NCI-H2227 (cell line): ENCODE data around the gene NPY4R.
"Not testable (repeated sequence)": the region's sequence is repeated elsewhere in the genome, so short reads cannot be mapped to it uniquely, and the experiment has no call there.

Experiments used
- DNase-seq: peaks from one replicate; lab custom pipeline; 2025; ENCODE audit not compliant: unreplicated experiment; lab: John Stamatoyannopoulos, UW

Gene NPY4R

DNA sequence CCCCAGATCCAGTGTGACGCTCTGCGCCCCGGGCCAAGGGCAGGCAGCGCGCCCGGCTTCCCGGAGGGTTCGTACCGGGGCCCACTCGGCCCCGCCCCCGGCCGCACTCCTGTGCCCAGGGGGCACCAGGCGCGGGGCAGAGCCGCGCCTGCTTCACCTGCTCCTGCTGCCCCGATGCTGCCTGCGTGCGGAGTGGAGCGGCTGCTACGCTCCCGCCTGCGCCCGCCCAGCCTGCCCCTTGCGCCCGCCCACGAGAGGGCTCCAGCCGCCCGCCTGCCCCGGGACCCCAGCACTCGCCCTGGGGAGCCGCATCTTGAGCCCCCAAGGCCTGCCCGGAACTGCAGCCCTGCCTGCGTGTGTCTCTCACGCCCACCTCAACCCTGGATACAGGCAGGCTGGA is at the start of gene NPY4R:
NPY4R (minus strand) TSS at position 194 of the 400 bp plus-strand sequence. CDS start 3,323 bp downstream, outside the sequence.
- DNase-seq: not testable (repeated sequence)

- no peak for DNase-seq
Measured at GRCh38 chr10:46515366-46515765, 49.6 kb upstream of the NPY4R start.

DNA sequence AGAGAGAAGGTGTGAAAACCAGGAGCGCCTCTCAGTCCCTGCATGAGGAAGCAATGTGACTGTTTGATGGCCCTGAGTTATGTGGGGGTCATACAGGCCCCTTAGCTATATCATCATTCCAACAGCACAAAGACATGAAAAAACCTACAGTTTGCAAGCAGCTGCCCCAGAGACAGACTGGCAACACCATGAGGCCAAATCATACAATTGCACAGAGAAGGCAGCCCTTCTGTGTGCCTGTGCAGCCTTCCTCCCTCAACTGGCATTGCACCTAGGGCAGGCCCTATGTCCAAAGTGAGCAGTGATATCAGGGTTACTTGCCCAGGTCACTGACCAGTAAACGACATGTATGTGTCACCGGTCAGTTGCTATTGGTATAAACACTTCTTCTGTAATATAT is 49.1 kb upstream of the NPY4R start:
- no peak for DNase-seq

- DNase-seq: no peak
Measured at GRCh38 chr10:46514431-46514861, 48.7 kb upstream of the NPY4R start.

- not testable (repeated sequence) for DNase-seq
Measured at GRCh38 chr10:46513333-46513732, 47.6 kb upstream of the NPY4R start.

DNA sequence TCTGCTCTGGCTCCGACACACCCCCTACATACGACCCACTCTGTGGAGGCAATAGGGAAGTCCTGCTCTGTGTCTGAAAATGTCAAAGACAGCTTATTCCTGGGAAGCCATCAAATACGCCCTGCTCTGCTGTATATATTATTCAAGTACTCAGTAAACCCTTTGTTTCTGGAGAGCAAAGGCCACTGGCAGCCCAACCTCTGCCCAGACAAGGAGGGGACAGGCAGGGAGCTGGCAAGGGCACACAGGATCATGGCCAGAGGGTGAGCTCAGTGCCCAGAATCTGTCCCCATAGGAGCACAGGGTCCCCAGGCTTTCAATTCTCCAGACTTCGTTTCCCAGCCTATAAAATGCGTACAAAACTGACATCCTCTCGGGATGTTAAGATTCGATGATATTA is 47.0 kb upstream of the NPY4R start:
- DNase-seq: not testable (repeated sequence)

DNA sequence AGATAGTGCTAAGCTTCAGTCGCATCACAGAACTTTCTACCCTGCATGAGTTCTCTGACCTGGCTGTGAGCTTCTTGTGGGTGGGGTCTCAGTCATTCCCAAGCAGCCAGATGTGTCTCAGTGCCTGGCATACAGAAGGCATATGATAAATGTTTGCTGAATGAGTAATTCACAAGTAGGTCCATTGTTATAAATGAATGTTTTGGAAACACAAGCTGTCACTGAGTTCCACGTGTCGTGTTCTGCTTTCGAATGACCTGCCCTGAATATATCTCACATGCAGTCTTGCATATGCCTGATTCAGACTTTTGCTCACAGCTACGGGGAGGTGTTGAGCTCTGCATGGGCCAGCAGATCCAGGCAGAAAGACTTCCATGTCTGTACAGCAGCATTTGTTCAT is 46.2 kb upstream of the NPY4R start:
- not testable (repeated sequence) for DNase-seq

DNA sequence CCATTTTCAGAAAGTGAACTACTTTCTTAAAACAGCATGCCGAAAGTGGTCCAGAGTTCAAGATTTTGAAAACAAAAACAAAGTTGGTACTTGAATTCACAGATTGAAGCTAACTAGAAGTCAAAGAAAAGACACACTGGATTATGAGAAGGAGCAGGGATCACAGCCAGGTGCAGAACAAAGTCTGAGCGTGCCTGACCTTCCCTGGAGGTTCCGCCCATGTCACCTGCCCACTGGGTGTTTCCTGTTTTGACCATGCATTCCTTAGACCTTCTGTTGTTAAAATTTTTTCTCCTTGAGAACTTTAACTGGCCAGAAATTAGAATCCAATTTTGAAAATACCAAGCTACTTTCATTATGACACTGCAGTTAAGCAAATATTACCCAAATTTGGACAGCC is 34.2 kb upstream of the NPY4R start:
- not testable (repeated sequence) for DNase-seq

- not testable (repeated sequence) for DNase-seq
Measured at GRCh38 chr10:46498985-46499703, 33.4 kb upstream of the NPY4R start.

DNA sequence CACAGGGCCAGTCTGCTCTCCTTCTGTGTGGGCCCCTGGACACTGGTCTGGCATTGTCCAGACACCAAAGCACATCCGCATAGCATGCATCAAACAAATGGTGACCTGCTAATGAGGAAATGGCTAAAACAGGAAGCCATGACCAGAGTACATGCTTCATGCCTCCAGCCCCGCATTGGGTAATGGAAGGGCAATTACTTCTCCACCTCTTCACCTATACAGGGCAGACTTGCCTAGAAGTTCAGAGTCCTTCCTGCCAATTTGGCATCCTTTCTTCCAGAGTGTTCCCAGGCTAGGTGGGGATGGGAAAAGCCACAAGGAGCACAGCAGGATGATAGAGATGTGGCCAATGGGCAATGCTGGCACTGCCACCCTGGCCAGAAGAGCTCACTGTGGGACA is 32.1 kb upstream of the NPY4R start:
- not testable (repeated sequence) for DNase-seq

DNA sequence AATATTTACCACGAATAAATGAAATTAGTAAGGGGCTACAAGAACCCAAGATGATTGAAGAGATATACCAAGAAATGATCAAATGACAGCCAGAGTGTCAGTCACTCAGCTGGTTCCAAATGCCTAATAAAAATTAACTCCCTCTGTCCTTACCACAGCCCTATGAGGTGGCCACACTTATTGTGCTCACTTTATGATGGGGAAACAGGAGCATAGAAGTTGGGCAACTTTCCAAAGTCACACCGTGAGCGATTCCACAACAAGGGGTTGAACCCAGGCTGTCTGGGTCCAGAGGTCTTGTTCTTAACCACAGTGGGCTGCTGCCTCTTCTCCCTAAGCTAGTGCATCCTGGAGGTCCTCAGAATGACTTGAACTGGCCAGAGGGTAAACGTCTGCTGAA is 31.6 kb upstream of the NPY4R start:
- DNase-seq: not testable (repeated sequence)

- DNase-seq: not testable (repeated sequence)
Measured at GRCh38 chr10:46491364-46492114, 25.8 kb upstream of the NPY4R start.

DNA sequence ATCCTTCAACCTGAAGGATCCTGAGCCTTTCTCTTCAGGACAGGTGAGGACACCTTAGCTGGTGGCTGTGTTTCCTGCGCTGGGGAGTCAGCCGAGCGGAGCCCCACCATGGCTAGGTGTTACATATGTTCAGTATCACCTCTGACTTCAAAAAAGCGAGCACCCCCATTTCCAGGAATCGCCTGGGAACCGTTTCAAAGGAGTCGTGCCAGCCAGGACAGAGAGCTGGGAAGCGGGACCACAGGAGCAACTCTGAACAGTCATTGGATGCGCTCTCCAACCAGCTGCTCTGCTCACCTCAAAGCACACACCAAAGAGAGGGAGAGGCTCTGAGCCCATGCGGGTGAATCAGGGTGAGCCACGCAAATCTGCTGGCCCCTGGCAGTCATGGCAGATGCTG is 24.5 kb upstream of the NPY4R start:
- not testable (repeated sequence) for DNase-seq

- DNase-seq: not testable (repeated sequence)
Measured at GRCh38 chr10:46486459-46486858, 20.7 kb upstream of the NPY4R start.

- DNase-seq: not testable (repeated sequence)
Measured at GRCh38 chr10:46474746-46475320, 9.1 kb upstream of the NPY4R start.

DNA sequence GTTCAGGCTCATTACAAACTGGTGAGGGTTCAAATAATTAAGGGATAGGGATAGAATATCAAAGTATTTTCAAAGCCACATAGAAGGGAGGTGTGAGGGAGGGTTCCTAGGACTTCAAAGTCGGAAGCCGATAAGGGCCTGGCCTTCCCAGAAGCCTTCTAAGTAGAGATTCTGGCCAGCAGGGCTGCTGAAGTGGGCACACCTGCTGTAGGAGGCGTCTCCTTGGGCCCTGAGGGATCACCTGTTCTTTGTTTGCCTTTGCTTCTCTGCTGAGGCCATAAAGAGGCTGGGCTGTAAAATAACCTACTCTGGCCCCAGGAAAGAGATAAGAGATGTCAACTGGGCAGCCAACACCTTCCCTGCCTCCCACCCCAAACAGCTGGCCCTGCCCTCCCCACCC is 8.0 kb upstream of the NPY4R start:
- DNase-seq: not testable (repeated sequence)

DNA sequence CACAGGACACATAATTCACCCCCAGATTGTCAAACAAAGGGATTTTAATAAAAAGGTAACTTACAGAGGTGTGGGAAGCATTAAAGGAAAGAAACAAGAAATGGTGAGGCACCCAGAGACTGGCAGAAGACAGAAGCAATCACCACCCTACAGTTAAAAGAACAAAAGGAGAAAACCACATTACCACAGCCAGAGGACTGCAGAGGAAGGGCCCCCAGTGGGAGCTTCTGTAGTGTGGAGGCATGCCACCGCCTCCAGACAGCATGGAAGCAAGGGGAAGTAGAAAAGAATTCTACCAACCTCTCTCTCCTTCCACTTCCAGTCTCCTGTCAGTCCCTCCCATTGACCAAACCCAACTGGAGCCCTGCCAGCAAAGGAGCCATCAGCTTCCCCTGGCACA is 4.4 kb upstream of the NPY4R start:
- not testable (repeated sequence) for DNase-seq

DNA sequence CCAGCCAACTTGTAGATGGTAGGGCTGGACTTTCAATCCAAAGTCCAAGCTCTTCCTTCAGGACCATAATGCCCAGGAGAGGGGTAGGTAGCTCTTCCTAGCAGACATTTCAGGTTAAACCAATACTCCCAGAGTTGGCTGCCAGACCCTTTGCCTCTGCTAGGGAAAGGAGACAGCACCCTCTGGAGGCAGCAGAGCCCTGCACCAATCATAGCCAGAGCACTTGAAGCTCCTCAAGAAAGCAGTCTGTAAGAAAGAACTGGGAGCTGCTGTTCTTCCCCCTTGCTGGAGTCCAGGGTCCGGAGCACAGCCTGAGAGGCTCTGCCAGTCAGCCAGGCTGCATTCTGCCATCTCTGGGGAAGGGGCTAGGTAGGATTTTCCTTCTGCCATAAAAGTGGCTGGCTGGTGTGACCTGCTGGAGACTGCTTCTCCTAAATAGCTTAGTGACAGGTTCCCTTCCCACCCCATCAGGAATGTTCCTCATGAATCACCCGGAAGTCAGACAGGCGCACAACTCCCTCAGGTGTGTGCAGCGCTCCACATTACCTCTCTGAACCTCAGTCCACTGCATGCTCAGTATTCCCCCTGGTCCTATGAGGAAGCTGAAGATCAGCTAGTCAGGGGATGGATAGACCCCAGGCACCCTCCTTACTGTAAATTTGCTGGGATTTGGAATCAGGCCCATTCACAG is 2.5 kb upstream of the NPY4R start:
- not testable (repeated sequence) for DNase-seq

GRCh38 chr10:46463608-46464007 is 2.1 kb downstream of the NPY4R start:
- DNase-seq: not testable (repeated sequence)

- not testable (repeated sequence) for DNase-seq
Measured at GRCh38 chr10:46462276-46462675, 3.5 kb downstream of the NPY4R start.

DNA sequence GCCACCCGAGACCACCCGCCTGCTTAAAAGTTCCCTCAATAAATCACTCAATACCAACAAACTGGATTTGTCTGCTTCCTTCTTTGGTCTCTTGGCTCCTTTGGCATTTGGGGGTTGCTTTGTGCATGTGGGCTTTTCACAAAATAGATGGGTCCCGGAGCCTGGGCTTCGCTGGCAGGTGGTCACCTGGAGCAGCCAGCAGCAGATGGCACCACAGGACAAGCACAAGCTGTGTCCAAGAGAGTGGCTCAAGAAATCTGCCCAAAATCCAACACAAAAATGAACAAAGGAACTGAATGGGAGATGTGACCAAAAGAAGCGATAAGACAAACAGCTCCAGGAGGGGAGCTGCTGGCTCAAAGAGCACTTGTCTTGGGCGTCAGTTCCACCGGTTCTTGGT is 6.2 kb downstream of the NPY4R start:
- DNase-seq: not testable (repeated sequence)
